IPS-18a (cell line): Measurements from ENCODE around the gene BRSK2.
"Not testable (repeated sequence)": the region's sequence is repeated elsewhere in the genome, so short reads cannot be mapped to it uniquely, and the experiment has no call there.

ENCODE experiments used
- H3K27ac ChIP-seq: one replicate; pipeline ENCODE4 v1.5.1; 2013; ENCODE audit warnings: low read length
- H3K27me3 ChIP-seq: one replicate; pipeline ENCODE4 v1.6.1; 2013; ENCODE audit warnings: mild to moderate bottlenecking, low read length; ENCODE audit not compliant: control insufficient read depth, insufficient read depth
- H3K36me3 ChIP-seq: one replicate; pipeline ENCODE4 v1.6.1; 2013; ENCODE audit warnings: low read depth, low read length; ENCODE audit not compliant: control insufficient read depth
- H3K4me1 ChIP-seq: one replicate; pipeline ENCODE4 v1.6.1; 2013; ENCODE audit warnings: low read depth, low read length; ENCODE audit not compliant: control insufficient read depth
- H3K4me3 ChIP-seq: one replicate; pipeline ENCODE4 v1.5.1; 2013; ENCODE audit warnings: low read length
- H3K9ac ChIP-seq: one replicate; pipeline ENCODE4 v1.6.1; 2013; ENCODE audit warnings: mild to moderate bottlenecking, low read length, moderate library complexity
- H3K9me3 ChIP-seq: one replicate; pipeline ENCODE4 v1.6.1; 2013; ENCODE audit warnings: low read depth, low read length; ENCODE audit not compliant: control insufficient read depth

BRSK2 gene

GRCh38 chr11:1358286-1358685, 31.4 kb upstream of the BRSK2 start:
- H3K4me3 ChIP-seq = no peak overlapping the region
- H3K36me3 ChIP-seq = no peaks in the 10 kb centered on the region
- no peaks in the 10 kb centered on the region for H3K4me1 ChIP-seq
- H3K9ac ChIP-seq = no peak overlapping the region
- no peaks in the 10 kb centered on the region for H3K27me3 ChIP-seq
- H3K9me3 ChIP-seq = no peaks in the 10 kb centered on the region
- no peak overlapping the region for H3K27ac ChIP-seq

DNA sequence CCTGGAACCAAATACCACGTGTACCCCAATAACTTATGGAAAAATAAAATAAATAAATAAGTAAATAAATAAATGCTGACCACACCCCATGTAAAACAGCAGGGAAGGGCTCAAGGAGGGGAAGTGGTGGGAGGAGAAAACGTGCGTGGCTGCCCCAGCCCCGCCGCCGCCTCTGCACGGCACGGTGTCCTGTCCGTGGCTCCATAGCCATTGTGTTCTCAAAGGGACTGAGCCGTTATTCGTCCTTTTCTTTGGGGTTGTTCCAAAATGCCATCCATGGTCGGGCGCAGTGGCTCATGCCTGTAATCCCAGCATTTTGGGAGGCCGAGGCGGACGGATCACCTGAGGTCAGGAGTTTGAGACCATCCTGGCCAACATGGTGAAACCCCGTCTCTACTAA, 30.8 kb upstream of the BRSK2 start:
- not testable (repeated sequence) for H3K4me1 ChIP-seq, H3K9me3 ChIP-seq, H3K4me3 ChIP-seq, H3K27ac ChIP-seq, H3K36me3 ChIP-seq, H3K9ac ChIP-seq, H3K27me3 ChIP-seq

DNA sequence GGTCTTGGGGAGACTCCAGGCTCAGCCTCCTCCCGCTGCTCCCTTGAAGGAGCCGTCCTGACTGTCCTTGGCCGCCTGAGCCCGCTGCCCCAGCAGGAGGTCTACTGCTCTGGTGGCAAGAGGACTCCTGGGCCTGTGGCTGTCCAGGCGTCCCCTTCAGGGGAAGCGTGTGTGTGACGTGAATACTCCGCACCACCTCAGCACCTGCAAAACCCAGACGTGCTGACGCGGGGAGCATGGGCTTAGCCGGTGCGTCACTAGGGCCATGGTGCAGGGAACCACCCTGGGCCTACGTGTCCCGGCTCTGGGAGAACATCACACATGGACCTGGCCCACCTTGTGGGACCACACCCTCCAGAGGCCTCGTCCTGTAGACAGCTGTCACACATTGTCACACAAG, 30.2 kb upstream of the BRSK2 start:
- H3K27me3 ChIP-seq = no peaks in the 10 kb centered on the region
- H3K27ac ChIP-seq = no peak overlapping the region
- H3K4me1 ChIP-seq = no peaks in the 10 kb centered on the region
- peaks cover 3% of the 10 kb centered on the region for H3K9me3 ChIP-seq
- no peak overlapping the region for H3K4me3 ChIP-seq
- no peaks in the 10 kb centered on the region for H3K36me3 ChIP-seq
- H3K9ac ChIP-seq = no peak overlapping the region

DNA sequence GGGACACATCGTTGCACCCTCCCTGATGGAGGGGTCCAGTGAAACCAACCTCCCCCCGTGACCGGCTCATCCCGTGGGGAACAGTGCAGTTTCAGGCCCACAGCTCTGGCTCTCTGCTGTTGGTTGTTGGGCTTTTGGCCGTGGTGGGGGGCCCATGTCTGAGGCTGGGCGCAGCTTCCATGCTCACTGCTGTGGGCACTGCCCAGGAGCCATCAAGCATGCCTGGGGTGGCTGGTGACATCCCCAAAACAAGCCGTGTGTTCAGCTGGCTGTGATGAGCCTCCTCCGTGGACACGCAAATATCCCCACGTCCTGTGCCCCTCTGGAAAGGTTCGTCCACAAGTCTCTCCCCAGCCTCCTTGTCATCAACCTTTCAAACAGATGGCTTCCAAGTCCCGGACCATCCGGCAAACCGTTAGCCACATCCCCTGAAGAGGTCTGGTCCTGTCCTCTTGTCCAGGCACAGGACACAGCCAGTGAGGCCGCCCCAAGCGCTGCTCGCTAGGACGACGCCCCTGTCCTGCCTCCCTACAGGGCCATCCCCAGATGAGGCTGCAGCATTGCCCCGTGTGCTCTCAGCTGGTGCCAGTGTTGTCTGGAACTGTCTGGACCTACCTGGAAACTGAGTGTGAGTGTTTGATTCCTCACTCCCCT, 29.4 kb upstream of the BRSK2 start:
- Histone ChIP-seq H3K4me3 (no peak overlapping the region), H3K9me3 (peaks cover 10% of the 10 kb centered on the region)

GRCh38 chr11:1360835-1361357, 28.8 kb upstream of the BRSK2 start:
- H3K36me3 ChIP-seq = no peaks in the 10 kb centered on the region
- no peaks in the 10 kb centered on the region for H3K27me3 ChIP-seq
- no peak overlapping the region for H3K27ac ChIP-seq
- no peaks in the 10 kb centered on the region for H3K4me1 ChIP-seq
- no peak overlapping the region for H3K4me3 ChIP-seq
- no peak overlapping the region for H3K9ac ChIP-seq
- peaks cover 12% of the 10 kb centered on the region for H3K9me3 ChIP-seq

More for the DNA sequence above, 29.4 kb upstream of the BRSK2 start:
- Histone ChIP-seq H3K27me3 (no peaks in the 10 kb centered on the region), H3K9ac (no peak overlapping the region), H3K4me1 (no peaks in the 10 kb centered on the region), H3K36me3 (no peaks in the 10 kb centered on the region), H3K27ac (no peak overlapping the region)

DNA sequence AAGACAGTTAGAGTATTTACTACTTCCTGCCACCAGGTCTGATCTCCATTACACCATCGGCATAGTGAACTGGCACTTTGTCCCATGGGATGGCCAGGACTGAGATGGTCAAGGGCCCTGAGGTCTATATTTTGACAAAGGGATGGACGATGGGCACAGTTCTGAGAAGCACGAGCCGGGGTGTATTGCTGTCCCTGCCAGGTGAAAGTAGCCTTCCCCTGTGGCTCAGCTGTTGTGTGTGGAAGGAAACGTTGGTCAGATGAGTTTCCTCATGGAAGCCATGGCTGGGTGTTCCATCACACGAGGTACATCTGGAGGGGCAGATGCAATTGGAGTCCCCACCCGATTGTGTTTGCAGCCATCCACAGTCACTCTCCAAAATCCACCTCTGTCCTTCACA, 27.9 kb upstream of the BRSK2 start:
- no peaks in the 10 kb centered on the region for H3K27me3 ChIP-seq
- H3K9ac ChIP-seq = no peak overlapping the region
- no peaks in the 10 kb centered on the region for H3K36me3 ChIP-seq
- peaks cover 12% of the 10 kb centered on the region for H3K9me3 ChIP-seq
- no peak overlapping the region for H3K4me3 ChIP-seq
- H3K4me1 ChIP-seq = no peaks in the 10 kb centered on the region
- no peak overlapping the region for H3K27ac ChIP-seq

DNA sequence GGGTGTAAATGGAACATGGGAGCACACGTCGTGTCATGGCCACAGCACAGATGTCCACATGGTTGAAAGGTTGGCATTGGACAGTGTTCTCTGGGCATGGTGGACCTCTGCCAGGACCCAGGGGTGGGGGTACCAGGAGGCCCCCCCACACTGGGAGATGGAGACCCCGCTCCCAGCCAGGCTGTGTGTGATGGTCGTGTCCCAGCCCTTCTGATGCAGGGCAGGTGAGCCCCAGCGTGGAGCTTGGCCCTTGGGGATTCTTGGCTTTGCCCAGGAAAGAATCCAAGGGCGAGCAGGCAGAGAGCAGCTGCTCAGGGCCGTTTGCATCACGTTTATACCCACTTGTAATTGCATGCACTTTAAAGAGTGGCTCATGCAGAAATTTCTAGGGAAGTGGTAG, 22.0 kb upstream of the BRSK2 start:
- H3K4me1 ChIP-seq = no peaks in the 10 kb centered on the region
- no peak overlapping the region for H3K4me3 ChIP-seq
- H3K9ac ChIP-seq = no peak overlapping the region
- no peaks in the 10 kb centered on the region for H3K36me3 ChIP-seq
- H3K27me3 ChIP-seq = no peaks in the 10 kb centered on the region
- peaks cover 12% of the 10 kb centered on the region for H3K9me3 ChIP-seq
- H3K27ac ChIP-seq = no peak overlapping the region

DNA sequence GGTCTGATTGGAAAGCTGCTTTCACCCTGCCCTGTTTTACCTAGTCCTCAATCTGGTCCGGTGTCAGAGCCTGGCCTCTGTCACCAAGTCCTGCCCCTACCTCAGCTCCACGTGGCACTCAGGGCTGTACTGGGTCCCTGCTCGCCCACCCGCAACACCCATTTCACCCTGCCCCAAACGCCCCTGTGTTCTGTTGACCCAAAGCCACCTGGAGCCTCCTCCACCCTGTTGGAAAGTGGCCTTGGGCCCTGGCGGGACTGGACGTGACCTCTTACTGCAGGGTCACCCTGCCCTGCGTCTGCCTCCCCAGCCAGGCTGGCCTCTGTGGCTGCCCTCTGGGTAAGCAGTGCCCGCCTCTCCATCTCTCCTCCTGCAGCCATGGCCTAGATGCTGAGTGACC, 21.5 kb upstream of the BRSK2 start:
- Histone ChIP-seq H3K36me3 (no peaks in the 10 kb centered on the region), H3K27ac (no peak overlapping the region), H3K4me1 (no peaks in the 10 kb centered on the region), H3K27me3 (no peaks in the 10 kb centered on the region), H3K9me3 (peaks cover 12% of the 10 kb centered on the region), H3K9ac (no peak overlapping the region), H3K4me3 (no peak overlapping the region)

GRCh38 chr11:1368966-1369365, 20.8 kb upstream of the BRSK2 start:
- no peaks in the 10 kb centered on the region for H3K36me3 ChIP-seq
- H3K4me3 ChIP-seq = no peak overlapping the region
- H3K9me3 ChIP-seq = peaks cover 12% of the 10 kb centered on the region
- H3K27me3 ChIP-seq = no peaks in the 10 kb centered on the region
- no peak overlapping the region for H3K9ac ChIP-seq
- no peaks in the 10 kb centered on the region for H3K4me1 ChIP-seq
- no peak overlapping the region for H3K27ac ChIP-seq

- H3K9ac ChIP-seq = no peak overlapping the region
- H3K9me3 ChIP-seq = peaks cover 10% of the 10 kb centered on the region
- no peaks in the 10 kb centered on the region for H3K36me3 ChIP-seq
- no peaks in the 10 kb centered on the region for H3K27me3 ChIP-seq
- no peaks in the 10 kb centered on the region for H3K4me1 ChIP-seq
- H3K4me3 ChIP-seq = no peak overlapping the region
- H3K27ac ChIP-seq = no peak overlapping the region
Measured at GRCh38 chr11:1369371-1370005, 20.2 kb upstream of the BRSK2 start.

DNA sequence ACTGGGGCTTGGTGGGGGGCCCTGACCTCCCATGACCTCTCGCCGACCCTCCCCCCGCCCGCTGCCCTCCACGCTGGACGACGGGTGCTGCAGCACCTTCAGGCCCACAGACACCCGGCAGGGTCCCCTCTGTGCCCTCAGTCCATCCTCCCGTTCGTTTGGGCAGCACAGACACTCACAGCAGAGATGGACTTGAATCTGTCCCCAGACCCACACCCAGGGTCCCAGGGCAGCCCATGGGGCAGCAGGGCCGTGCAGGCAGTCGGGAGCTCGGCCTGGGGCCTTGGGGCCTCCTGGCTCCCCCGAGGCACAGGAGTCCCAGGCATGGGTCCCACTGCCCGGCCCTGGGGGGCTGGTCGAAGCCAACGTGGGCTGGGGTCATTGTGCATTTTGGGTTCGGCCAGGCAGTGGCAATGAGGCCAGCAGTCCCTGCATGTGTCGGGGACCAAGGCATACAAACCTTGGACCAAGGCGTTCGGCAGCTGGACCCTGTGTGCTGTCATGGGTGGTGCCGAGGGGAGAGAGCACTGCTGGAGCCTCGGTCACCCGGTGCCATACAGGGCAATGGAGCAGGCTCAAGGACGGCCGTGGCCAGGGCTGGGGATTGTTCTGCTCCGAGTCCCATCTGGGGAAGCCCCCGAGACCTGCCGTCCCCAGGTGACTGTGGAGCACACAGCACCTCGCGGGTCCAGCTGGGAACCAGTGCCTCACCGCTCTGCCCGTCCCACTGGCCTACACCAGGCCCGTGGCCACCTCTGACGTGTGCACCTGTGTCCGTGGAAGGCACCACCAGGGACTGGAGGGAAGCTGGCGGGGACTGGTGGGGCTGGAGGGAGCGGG, 19.3 kb upstream of the BRSK2 start:
- Histone ChIP-seq H3K4me3 (no peak overlapping the region), H3K27ac (no peak overlapping the region), H3K36me3 (no peaks in the 10 kb centered on the region), H3K9me3 (peaks cover 1% of the 10 kb centered on the region), H3K27me3 (no peaks in the 10 kb centered on the region), H3K9ac (no peak overlapping the region), H3K4me1 (no peaks in the 10 kb centered on the region)
